ENCODE results near the gene RBM46. TPM values are rescaled to one million over a fixed set of nuclear protein-coding genes. Genes with fewer than 3 reads are reported as not detected.

Gene RBM46
- total and polyA plus RNA-seq, 10 of the 15 experiments (the other 5 are each of a cell fraction or from before 2014, with no cell fraction given) = not detected

GRCh38 chr4:154731756-154732155 lies 49.3 kb upstream of the RBM46 start (continued):
- no peak for TF ChIP-seq SUPT20H (IDR thresholded peaks at IDR 0.05; ENCODE audit: borderline replicate concordance, control insufficient read depth, low read depth, low read length)
- no peak for TF ChIP-seq CHD4 (IDR thresholded peaks at IDR 0.05)
- no peak for TF ChIP-seq CBFB (IDR thresholded peaks at IDR 0.05; ENCODE audit: low read depth)
- TF ChIP-seq TBL1XR1 (IDR thresholded peaks at IDR 0.05; ENCODE audit: low read depth, low read length) = no peak
- TF ChIP-seq TCF3 (IDR thresholded peaks at IDR 0.05; ENCODE audit: borderline replicate concordance, insufficient read depth, low read depth, low read length) = no peak
- no peak for TF ChIP-seq HDAC2 (IDR thresholded peaks at IDR 0.05)
- no peak for TF ChIP-seq PKNOX1 (IDR thresholded peaks at IDR 0.05)
- no peak for TF ChIP-seq EZH2 (IDR thresholded peaks at IDR 0.05; ENCODE audit: borderline replicate concordance, control insufficient read depth, low read depth, low read length)
- TF ChIP-seq, protein P1, sequence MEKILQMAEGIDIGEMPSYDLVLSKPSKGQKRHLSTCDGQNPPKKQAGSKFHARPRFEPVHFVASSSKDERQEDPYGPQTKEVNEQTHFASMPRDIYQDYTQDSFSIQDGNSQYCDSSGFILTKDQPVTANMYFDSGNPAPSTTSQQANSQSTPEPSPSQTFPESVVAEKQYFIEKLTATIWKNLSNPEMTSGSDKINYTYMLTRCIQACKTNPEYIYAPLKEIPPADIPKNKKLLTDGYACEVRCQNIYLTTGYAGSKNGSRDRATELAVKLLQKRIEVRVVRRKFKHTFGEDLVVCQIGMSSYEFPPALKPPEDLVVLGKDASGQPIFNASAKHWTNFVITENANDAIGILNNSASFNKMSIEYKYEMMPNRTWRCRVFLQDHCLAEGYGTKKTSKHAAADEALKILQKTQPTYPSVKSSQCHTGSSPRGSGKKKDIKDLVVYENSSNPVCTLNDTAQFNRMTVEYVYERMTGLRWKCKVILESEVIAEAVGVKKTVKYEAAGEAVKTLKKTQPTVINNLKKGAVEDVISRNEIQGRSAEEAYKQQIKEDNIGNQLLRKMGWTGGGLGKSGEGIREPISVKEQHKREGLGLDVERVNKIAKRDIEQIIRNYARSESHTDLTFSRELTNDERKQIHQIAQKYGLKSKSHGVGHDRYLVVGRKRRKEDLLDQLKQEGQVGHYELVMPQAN (conservative IDR thresholded peaks at IDR 0.05) = no peak
- no peak for TF ChIP-seq YBX1 (IDR thresholded peaks at IDR 0.05)
- no peak for TF ChIP-seq CEBPZ (IDR thresholded peaks at IDR 0.05; ENCODE audit: low read depth, low read length)
